Hematopoietic multipotent progenitor cell treated with erythropoietin and hydrocortisone succinate and interleukin-3 and kit ligand, for 8 days (in vitro differentiated cells): ENCODE measurements around the gene OSBPL2.

Experiments used
- DNase-seq: peaks from one replicate; pipeline ENCODE4 v3.0.0-alpha.2; 2015

The OSBPL2 gene

GRCh38 chr20:62315773-62316172 is 77.5 kb downstream of the OSBPL2 start:
- DNase-seq, result no peak

DNA sequence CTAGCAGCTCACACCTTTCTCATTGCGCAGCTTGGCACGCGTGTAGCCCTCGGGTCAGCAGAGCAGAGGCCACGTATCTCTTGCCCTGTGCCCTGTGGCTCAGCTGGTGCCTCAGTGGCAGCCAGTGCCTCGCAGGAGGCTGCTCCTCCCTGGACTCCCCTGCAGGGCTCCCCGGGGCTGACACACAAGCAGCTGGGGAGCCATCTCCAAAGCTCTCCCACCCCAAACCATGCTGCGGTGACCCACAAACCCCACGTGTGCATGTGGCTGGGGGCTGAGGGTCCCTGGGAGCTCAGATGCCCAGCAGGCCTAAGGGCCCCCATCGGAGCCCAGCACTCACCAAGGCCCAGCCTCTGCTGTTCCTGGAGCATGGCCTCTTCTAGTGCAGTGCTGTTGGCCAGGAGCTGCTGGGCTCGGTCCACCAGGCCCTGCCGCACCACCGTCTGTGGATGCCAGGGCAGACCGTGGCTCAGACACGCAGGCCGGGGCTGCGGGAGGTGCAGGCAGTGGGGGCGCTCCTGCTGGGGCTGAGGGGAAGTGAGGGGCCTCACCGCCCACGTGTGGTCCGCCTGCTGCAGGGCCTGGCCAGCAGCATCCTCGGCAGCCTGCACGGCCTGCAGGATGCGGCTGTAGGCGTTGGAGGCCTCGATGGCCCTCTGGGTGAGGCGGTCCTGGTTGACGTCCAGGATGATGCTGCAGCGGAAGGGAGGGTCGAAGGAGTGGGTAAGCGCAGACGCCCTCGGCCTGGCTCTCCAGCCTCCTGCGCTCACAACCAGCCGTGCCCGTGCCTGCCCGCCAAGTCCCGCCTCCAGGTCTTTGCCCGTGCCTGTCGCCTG is 78.2 kb downstream of the OSBPL2 start:
- DNase-seq, result no peak

GRCh38 chr20:62317167-62317655 is 78.9 kb downstream of the OSBPL2 start:
- no peak for DNase-seq

GRCh38 chr20:62318400-62319345 is 80.4 kb downstream of the OSBPL2 start:
- DNase-seq, result no peak

GRCh38 chr20:62319346-62319909 is 81.1 kb downstream of the OSBPL2 start:
- no peak for DNase-seq

GRCh38 chr20:62320581-62321354 is 82.4 kb downstream of the OSBPL2 start:
- DNase-seq, result peak; percentile 7

GRCh38 chr20:62321521-62321948 is 83.2 kb downstream of the OSBPL2 start:
- no peak for DNase-seq

DNA sequence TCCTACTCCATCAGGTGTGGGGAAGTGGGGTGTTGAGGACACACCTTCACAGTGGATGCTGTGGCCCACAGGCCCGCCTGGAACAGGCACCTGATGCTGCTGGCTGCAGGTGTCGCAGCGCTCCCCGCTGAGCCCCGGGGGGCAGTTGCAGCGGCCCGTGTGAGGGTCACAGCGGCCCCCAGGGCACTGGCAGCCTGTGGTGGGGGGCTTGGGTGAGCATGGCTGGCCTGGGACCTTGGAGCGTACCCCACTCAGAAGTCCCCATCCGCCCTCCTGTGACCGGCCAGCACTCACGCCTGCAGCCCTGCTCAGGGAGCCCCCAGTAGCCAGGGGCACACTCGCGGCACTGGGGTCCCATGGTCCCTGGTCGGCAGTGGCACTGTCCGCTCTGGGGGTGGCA is 83.7 kb downstream of the OSBPL2 start:
- no peak for DNase-seq

GRCh38 chr20:62322492-62323041 is 84.2 kb downstream of the OSBPL2 start:
- DNase-seq, result no peak

- no peak for DNase-seq
Observed at GRCh38 chr20:62323146-62323979, 85.0 kb downstream of the OSBPL2 start.

DNA sequence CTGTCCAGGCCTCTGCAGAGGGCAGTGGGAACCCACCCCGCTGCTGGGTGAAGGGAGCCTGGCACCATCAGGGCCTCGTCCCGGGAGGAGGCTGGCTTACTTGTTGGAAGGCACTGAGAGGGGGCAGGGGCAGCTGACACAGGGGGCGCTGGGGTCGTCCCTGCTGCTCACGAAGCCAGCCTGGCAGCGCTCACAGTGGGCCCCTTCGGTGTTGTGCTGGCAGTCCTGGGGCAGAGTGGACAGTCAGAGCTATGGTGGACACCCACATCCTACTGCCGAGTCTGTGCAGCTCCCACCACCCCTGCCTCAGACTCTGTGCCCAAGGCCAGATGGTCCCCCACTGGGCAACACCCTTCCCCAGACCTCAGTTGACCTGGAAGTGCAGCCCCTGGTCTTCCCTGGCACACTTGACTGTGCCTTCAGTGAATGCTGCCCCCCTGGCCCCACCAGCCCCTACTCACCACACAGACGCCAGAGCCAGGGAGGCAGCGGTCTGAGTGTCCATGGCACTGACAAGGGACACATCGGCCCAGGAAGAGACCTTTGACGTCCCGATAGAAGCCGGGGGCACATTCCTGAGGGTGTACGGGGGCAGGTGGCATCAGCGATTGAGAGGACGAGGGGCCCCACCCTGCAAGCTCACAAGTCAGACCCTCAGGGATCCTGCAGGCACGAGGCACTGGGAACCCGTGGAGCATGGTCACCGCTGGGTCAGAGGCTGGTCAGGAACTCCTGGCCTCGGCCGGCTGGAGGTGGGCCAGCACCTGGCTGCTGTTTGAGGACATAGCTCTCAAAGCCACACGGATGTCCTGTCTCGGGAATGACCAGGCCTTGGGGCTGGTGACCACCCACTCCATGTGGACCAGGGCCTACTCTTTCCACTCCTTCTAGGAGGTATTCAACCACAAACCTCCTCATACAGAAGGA is 85.9 kb downstream of the OSBPL2 start:
- no peak for DNase-seq

DNA sequence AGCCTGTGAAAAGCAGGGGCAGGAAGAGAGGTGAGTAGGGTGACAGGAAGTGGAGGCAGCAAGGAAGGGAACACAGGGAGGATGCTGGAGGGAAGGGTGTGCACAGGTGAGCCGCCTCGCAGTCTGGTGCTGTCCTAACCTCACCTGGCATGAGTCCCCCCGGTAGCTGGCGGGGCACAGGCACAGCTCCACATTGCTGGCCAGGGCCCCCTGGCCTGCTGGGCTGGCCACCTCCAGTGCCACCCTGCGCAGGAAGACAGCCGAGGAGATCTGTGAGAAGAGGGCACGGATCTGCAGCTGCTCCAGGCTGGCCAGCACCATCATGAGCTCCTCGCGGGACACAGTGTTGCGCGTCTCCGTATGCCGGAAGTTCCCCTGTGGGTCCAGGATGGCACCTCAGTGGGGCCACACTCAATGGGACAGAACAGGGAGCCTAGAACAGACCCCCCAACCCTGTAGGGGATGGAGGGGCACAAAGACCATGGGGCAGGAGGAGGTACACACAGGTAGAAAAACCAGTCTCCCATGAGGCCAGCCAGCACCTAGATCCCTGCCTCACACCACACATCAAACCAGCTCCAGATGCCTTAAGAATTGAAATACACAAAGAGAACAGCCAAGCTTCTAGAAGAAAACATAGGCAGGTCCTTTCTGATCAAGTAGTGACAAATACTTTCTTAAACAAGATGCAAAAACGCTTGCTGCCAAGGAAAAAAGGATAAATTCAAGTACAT is 87.0 kb downstream of the OSBPL2 start:
- DNase-seq, result no peak

- DNase-seq, result no peak
Observed at GRCh38 chr20:62326559-62326958, 88.2 kb downstream of the OSBPL2 start.

GRCh38 chr20:62326959-62327725 is 88.8 kb downstream of the OSBPL2 start:
- no peak for DNase-seq

DNA sequence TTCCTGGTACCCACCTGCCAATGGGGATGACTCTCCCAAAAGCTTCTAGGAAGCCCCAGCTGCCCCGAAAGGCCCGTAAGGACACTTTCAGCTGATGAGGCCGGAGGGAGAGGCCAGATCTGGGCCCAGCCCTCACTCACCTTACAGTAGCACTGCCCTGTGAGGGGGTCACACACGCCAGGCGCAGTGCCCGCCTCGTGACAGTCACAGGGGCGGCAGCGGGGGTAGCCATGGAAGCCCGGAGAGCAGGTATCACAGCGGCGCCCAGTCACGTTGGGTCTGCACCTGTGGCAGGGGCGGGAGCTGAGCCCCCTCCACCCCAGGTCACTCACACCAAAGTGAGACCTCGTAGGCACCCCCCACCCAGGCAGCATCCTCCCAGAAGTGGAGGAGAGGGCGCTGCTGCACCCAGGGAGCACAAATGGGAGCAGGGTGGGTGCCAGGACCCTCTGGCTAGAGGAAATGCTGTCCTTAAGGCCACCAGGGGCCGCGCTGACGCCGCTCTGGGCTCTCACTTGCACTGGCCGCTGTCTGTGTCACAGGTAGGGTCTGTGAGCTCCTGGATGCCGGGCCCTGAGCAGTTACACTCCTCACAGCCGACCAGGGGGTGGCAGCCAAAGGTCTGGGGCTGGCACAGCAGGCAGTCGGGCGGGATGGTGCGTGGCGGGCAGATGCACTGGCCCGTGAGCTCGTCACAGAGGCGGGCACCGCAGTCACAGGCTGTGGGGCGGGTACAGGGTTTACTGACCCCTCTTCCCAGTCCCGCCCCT is 89.6 kb downstream of the OSBPL2 start:
- no peak for DNase-seq

DNA sequence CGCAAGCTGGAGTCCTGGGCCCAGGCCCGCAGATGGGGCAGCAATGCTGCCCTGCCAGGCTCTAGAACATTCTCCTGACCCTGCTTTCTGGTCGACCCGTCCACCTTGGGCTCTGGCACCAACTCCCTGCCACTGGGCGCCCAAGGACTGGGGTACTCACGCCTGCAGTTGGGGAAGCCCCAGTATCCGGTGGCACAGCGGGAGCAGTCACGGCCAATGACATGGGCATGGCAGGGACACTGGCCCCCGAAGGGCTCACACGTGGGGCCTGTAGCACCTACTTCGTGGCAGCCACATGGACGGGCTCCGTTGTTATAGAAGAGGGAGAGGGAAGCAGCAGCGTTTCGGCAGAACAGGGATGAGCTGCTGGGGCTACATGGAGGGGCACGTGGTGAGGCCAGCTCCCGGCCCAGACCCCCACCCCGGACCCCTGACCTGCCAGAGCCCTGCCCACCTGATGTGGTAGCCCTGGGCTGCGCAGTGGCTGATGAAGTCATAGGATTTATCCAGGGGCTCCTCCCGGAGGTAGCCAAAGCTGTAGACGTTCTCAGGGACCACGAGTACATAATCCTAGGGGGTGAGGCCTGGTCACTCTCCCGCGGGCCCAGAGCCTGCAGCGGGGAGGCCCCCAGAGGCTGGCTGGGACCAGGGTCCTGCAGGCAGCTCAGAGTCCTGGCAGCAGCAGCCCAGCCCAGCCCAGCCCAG is 90.5 kb downstream of the OSBPL2 start:
- DNase-seq, result no peak
